Measurements from ENCODE around the gene CLCN4.

CLCN4 gene

GRCh38 chrX:10168226-10168625, 11.5 kb downstream of the CLCN4 start:
- DNase-seq: no peak

DNA sequence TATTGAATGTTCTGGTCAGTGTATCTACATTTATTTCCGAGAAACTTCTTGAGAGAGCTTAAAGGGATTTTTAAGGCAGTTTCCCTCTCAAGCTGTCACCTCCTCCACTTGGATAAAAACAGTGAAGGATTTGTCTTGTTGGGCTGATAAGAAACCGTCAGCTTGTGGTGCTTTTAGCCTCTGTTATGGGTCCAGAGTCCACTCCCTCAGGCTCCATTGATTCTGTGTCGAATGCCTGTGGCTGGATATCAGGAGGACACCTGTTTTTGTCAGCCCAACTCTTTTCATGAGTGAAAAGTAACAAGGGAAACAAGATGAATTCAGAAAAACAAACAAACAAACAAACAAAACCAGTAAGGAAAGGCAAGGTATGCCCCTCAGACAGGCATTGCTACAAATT, 12.4 kb downstream of the CLCN4 start:
- no peak for DNase-seq

- no peak for DNase-seq
Observed at GRCh38 chrX:10171249-10171648, 14.5 kb downstream of the CLCN4 start.

- DNase-seq: no peak
Observed at GRCh38 chrX:10172877-10173276, 16.1 kb downstream of the CLCN4 start.

DNA sequence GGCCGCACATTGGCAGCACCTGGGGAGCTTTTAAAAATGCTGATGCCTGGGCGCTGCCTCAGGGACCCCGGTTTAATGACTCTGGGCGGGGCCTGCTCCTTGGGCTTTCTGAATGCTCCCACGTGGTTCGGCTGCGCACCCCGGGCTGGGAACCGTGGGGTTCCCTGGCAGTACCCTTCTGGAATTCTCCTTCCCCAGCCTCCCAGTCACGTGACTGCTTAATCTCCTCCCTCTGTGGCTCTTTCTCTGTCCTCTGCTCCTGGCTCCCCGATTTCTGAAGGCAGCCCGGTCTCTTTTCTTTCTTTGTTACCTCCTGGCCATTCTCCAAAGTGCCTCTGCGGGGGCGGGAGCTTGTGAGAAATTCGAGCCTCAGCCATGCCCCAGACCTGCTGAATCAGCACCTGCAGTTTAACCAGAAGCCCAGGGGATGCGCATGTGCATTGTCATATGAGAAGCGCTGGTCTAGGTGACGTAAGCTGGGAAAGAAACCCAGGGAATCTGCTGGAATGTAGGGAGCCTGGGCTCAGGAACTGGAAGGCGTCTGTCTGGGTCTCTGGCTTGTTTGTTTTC, 16.6 kb downstream of the CLCN4 start:
- DNase-seq: no peak

- DNase-seq: no peak
Observed at GRCh38 chrX:10174051-10174450, 17.3 kb downstream of the CLCN4 start.

DNA sequence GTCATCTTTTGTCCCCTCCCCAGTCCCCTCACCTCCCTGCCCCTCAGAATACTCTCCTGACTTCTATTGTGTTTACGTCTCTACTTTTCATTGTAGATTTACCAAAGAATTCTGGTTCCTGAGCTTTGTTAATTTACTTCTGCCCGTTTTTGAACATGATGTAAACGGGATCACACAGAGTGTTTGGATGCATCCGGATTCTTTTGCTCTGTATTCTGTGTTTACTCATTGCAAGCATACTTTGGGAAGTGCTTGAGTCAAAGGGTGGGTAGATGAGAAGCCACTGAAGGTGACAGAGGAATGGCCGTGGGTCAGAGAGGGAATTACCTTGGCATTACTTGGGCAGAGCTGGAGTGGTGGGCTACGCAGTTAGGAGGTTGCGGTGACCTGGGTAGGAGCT, 18.0 kb downstream of the CLCN4 start:
- DNase-seq: no peak

- no peak for DNase-seq
Observed at GRCh38 chrX:10175319-10175871, 18.6 kb downstream of the CLCN4 start.

DNA sequence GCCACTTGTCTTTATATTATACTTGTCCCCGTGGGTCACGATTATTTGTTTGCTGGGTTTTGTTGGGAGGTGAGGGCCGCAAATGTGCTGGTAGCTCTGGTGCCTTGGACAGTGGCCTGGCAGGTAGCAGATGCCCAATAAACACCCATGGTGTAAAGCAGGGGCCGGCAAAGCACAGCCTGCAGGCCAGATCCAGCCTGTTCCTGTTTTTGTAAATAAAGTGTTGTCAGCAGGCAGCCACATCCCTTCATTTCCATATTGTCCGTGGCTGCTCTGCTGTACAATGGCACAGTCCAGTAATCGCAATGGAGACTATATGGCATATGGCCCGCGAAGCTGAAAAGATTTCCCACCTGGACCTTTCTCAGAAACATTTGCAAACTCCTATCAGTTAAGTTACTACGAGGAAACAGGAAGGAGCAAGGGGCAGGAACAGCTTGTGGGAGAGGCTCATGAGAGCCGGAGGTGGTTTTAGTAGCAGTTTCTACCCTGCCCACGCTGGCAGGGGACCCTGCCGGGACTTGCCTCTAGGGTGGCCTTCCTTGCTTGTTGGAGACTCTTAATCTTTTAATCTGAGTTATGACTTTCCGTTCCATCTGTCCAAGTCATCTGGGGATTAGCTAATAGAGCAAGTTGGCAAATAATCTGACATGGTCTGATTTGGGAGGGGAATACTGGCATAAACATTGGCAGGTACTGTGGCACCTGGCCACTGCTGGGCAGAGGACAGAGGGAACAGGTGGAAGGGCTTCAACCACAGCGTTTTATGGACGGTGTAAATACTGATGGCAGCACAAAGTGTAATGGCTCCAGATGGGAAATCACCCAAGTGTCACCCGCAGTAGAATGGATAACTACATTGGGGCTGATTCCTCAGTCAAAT, 19.6 kb downstream of the CLCN4 start:
- no peak for DNase-seq

GRCh38 chrX:10177004-10177396, 20.2 kb downstream of the CLCN4 start:
- no peak for DNase-seq

- no peak for DNase-seq
Observed at GRCh38 chrX:10177601-10178000, 20.8 kb downstream of the CLCN4 start.

- DNase-seq: no peak
Observed at GRCh38 chrX:10178866-10179463, 22.2 kb downstream of the CLCN4 start.

- no peak for DNase-seq
Observed at GRCh38 chrX:10183760-10184159, 27.0 kb downstream of the CLCN4 start.

DNA sequence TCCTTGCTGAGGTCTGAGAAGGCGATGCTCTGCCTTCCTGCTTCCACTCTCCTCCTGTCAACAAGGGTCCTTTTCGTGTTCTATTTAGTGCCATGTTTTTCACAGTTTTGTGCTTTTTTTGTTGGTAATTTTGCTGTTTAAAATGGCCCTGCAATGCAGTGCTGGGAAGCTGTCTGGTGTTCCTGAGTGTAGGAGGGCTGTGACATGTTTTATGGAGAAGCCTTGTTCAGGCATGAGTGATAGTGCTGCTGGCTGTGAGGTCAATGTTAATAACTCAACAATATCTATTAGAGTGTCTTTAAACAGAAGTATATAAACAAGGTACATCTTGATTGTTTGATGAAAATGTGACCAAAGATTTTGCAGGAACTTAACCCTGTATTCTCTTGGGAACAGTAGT, 27.6 kb downstream of the CLCN4 start:
- no peak for DNase-seq

GRCh38 chrX:10186355-10186754, 29.6 kb downstream of the CLCN4 start:
- DNase-seq: no peak

DNA sequence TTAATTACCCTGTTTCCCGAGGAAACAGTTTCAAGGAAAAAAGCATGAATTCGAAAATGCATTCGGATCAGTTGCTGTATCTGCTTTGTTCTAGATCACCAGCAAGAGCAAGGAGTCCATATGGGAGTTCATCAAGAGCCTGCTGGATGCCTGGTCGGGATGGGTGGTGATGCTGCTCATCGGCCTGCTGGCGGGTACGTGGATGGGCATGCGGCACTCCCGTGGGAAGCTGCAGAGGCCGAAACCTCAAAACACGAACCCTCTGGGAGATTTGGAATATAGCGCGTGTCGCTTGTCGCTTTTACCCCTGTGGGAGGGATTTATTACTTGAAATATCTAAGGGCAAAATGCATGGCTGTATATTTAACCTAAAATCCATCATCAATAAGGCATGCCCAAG, 30.6 kb downstream of the CLCN4 start:
- no peak for DNase-seq

- DNase-seq: peak; percentile 61 to 83
Observed at GRCh38 chrX:10189317-10190268, 32.8 kb downstream of the CLCN4 start.

DNA sequence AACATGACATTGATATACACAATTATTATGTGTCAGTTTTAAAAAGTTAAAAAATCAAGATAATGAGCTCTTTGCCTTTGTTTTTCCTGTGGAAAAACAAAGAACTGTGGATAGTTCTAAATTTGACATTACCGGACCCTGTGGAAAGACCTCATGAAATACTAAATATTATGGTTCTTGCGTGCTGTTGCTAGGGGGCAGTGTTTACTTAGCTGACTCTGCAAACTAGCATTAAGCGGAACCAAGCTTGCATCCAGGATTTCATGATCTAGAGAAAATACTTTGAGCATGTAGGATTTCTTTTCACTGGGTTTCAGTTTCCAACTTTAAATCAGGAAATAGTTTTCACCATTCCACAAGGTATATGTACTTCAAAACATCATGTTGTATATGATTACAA, 33.6 kb downstream of the CLCN4 start:
- no peak for DNase-seq

DNA sequence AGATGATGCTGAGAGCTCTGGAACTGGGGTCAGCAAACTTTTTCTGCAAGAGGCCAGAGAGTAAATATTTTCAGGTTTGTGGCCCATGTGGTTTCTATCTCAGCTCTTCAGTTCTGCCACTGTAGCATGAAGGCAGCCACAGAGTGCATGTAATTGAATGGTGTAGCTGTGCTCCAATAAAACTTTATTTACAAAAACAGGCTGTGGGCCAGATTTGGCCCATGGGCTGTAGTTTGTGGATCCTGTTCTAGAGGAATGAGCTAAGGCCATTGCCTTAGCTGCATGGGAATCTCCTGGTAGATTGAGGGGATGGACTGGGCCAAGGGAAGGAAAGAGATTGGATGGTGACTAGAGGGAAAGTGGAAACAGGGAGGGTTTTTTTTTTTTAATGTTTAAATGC, 36.8 kb downstream of the CLCN4 start:
- no peak for DNase-seq

DNA sequence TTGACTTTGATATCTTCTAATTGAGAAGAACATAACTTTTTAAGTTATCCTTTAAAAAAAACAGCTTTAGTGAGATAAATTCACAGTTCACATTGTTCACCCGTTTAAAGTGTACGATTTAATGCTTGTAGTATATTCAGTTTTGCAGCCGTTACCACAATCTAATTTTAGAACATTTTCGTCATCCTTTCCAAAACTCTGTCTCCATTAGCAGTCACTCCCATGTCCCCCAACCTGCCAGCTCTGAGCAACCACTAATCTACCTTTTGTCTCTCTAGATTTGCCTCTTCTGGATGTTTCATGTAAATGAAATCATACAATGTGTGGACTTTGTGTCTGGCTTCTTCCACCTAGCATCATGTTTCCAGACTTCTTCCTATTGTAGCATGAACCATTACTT, 38.6 kb downstream of the CLCN4 start:
- no peak for DNase-seq

DNA sequence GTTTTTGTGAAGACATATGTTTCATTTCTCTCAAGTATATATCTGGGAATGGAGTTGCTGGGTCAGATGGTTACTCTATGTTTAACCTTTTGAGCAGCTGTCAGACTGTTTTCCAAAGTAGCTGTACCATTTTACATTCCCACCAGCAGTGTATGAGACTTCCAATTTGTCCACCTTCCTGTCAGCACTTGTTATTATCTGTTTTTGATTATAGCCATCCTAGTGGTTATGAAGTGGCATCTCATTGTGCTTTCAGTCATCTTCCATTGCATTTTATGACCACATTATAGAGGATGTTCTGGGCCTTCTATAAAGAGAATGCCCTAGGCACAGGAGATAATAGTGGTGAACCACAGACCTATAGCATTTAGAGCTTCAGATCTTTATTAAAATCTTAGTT, 39.2 kb downstream of the CLCN4 start:
- DNase-seq: no peak

- DNase-seq: no peak
Observed at GRCh38 chrX:10197279-10198210, 40.8 kb downstream of the CLCN4 start.
